Activated effector memory CD4-positive, alpha-beta T cell treated with Interleukin-2 at 50 U/mL for 16 hours (primary cell): ENCODE measurements around the gene SIM2.

Experiments
- DNase-seq: peaks from one replicate; pipeline ENCODE4 v3.0.0-alpha.2; 2020

Gene SIM2

GRCh38 chr21:36773117-36773516, 74.2 kb downstream of the SIM2 start:
- no peak for DNase-seq

- DNase-seq, result no peak
These were observed 75.1 kb downstream of the SIM2 start for GRCh38 chr21:36773995-36774394.

DNA sequence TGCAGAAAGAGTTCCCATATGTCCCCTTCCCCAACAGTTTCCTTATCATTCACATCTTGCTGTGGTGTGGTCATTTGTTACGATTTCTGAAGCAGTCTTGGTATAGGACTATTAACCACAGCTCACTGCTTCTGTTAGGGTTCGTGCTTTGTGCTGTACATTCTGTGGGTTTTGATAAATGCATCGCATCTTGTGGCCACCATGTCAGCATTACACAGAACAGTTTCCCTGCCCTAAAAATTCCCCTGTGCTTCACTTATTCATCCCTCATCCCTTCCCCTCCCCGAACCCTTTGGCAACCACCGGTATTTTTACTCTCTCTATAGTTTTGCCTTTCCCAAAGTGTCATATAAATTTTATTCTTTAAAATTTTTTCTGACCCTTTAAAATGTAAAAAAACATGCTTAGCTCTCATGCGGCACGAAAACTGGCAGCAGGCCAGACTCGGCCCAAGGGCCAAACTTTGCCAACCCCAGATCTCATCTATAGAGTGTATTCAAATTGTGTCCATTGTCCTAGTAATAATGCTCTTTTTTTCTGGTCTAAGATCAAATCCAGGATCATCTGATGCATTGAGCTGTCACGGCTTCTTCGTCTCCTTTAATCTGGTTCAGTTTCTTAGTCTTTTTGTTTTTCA, 78.2 kb downstream of the SIM2 start:
- DNase-seq, result no peak

GRCh38 chr21:36780861-36781260, 81.9 kb downstream of the SIM2 start:
- DNase-seq, result no peak

DNA sequence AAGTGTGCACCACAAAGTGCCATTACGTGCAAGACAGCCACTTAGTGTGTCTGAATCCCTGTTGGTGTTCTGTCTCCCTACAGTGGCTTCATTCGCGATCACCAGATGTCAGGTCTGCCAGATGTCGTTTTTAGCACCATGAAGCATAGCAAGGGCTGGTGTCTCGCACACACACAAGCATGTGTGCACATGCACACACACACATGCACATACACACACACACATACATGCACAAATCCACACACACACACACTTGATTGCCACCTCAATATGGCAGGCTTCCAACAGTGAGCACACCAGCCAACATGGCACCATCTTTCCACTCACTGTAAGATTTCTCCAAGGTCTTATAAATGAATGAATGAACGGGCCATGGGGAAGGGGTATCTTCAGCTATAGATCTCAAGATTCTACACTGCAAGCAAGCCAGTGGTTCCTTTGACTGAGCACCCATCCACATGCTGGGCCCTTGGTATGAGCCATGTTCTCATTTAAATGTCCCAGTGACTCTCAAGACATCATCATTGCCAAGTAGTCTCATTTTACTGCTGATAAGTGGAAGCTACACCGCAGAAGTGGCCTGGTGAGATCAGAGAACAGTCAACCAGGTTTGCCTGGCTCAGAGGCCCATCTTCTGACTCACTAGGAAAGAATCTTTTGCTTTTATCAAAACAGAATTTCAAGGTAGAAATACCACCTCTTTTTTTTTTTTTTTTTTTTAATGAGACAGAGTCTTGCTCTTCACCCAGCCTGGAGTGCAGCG, 84.9 kb downstream of the SIM2 start:
- no peak for DNase-seq

DNA sequence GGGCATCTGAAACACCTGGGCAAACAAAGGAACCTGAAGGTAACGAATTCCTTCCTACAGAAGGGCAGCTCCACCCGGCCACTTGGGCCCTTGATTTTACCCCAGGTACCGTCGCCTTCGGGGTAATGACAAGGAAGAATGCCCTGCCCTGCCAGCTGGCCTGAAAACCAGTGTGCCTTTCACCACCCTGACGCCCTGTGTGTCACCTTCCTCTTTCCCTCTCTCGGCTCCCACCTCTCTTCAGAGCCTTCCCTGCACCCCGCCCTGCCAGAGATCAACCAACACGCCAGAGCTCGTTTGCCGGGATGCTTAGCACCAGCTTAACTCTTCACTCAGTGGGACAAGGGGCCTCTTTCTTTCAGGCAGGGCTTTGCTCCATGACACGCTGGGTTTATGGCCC, 86.0 kb downstream of the SIM2 start:
- no peak for DNase-seq

- no peak for DNase-seq
These were observed 86.7 kb downstream of the SIM2 start for GRCh38 chr21:36785615-36786014.

DNA sequence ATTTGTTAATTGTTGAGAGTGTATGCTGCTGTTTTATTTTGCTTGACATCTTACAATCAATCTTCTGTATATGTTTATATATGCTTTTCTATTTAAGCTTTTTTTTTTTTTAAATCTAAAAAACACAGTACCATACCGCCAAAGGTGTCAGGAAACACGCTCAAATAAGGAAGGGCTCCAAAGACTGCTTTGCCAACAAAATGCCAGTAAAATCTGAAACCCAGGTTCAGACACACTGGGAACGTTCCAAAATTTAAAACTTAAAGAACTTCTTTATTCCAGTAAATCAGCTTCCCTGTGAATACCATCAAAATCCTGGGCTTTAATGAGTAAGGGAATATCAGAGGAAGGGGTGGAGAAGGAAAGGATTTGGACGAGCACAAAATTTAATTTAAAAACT, 87.3 kb downstream of the SIM2 start:
- no peak for DNase-seq

- DNase-seq, result no peak
These were observed 89.3 kb downstream of the SIM2 start for GRCh38 chr21:36788120-36788638.

GRCh38 chr21:36790616-36791015, 91.7 kb downstream of the SIM2 start:
- no peak for DNase-seq

DNA sequence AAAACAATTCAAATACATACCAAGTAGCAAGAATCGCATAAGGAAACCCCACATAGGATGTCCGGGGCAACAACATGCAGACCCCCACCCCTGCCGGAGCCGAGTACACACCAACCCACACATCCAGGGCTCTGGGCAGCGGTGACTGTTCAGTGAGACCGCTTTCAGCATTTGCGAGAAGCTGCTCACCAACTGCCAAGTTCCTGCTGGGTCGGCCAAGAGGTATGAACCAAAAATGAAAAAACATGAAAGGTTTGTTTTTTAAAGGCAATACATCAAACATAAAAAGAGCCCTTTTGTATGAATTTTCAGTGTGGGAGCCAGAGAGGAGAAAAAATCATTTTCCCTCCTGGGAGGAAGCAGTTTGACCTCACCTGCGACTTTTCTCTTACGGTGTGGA, 92.3 kb downstream of the SIM2 start:
- DNase-seq, result no peak

GRCh38 chr21:36791695-36792470, 93.0 kb downstream of the SIM2 start:
- no peak for DNase-seq

- DNase-seq, result no peak
These were observed 93.6 kb downstream of the SIM2 start for GRCh38 chr21:36792505-36792967.

GRCh38 chr21:36796070-36796469, 97.2 kb downstream of the SIM2 start:
- no peak for DNase-seq

- DNase-seq, result no peak
These were observed 99.6 kb downstream of the SIM2 start for GRCh38 chr21:36798491-36798890.
